Tibial nerve (tissue), 3 donors: Measurements from ENCODE around the gene AVEN.
"Not testable (repeated sequence)": the region's sequence is repeated elsewhere in the genome, so short reads cannot be mapped to it uniquely, and the experiment has no call there.

ENCODE experiments used
- CTCF ChIP-seq, 5 experiments: fragments of 200-600 bp in 3 of 5; fragments of 450-650 bp in 2 of 5; sonication (generic) in 3 of 5; IDR thresholded peaks; one replicate each; pipeline ENCODE4 v1.5.1; 2016 to 2019; ENCODE audit warnings: antibody characterized with exemption in 5 of 5, mild to moderate bottlenecking in 3 of 5, moderate library complexity in 2 of 5
- POLR2A ChIP-seq, 2 donors: fragments of 450-650 bp; IDR thresholded peaks; one replicate each; pipeline ENCODE4 v1.6.1; 2017; ENCODE audit warnings: antibody characterized with exemption in 2 of 2, mild to moderate bottlenecking in 2 of 2, moderate library complexity in 2 of 2

- not testable (repeated sequence) for TF ChIP-seq CTCF, POLR2A (IDR thresholded peaks at IDR 0.05)
Observed at GRCh38 chr15:34018738-34019137, 20.3 kb downstream of the AVEN start.
